ENCODE results near the gene HSPG2. TPM values are rescaled to one million over a fixed set of nuclear protein-coding genes. Genes with fewer than 3 reads are reported as not detected.

Gene HSPG2
- total and polyA plus RNA-seq, 2 of the 8 experiments (the other 6 are each of a cell fraction or from before 2014, with no cell fraction given): 17.8 to 111 TPM

- TF ChIP-seq, protein P1, sequence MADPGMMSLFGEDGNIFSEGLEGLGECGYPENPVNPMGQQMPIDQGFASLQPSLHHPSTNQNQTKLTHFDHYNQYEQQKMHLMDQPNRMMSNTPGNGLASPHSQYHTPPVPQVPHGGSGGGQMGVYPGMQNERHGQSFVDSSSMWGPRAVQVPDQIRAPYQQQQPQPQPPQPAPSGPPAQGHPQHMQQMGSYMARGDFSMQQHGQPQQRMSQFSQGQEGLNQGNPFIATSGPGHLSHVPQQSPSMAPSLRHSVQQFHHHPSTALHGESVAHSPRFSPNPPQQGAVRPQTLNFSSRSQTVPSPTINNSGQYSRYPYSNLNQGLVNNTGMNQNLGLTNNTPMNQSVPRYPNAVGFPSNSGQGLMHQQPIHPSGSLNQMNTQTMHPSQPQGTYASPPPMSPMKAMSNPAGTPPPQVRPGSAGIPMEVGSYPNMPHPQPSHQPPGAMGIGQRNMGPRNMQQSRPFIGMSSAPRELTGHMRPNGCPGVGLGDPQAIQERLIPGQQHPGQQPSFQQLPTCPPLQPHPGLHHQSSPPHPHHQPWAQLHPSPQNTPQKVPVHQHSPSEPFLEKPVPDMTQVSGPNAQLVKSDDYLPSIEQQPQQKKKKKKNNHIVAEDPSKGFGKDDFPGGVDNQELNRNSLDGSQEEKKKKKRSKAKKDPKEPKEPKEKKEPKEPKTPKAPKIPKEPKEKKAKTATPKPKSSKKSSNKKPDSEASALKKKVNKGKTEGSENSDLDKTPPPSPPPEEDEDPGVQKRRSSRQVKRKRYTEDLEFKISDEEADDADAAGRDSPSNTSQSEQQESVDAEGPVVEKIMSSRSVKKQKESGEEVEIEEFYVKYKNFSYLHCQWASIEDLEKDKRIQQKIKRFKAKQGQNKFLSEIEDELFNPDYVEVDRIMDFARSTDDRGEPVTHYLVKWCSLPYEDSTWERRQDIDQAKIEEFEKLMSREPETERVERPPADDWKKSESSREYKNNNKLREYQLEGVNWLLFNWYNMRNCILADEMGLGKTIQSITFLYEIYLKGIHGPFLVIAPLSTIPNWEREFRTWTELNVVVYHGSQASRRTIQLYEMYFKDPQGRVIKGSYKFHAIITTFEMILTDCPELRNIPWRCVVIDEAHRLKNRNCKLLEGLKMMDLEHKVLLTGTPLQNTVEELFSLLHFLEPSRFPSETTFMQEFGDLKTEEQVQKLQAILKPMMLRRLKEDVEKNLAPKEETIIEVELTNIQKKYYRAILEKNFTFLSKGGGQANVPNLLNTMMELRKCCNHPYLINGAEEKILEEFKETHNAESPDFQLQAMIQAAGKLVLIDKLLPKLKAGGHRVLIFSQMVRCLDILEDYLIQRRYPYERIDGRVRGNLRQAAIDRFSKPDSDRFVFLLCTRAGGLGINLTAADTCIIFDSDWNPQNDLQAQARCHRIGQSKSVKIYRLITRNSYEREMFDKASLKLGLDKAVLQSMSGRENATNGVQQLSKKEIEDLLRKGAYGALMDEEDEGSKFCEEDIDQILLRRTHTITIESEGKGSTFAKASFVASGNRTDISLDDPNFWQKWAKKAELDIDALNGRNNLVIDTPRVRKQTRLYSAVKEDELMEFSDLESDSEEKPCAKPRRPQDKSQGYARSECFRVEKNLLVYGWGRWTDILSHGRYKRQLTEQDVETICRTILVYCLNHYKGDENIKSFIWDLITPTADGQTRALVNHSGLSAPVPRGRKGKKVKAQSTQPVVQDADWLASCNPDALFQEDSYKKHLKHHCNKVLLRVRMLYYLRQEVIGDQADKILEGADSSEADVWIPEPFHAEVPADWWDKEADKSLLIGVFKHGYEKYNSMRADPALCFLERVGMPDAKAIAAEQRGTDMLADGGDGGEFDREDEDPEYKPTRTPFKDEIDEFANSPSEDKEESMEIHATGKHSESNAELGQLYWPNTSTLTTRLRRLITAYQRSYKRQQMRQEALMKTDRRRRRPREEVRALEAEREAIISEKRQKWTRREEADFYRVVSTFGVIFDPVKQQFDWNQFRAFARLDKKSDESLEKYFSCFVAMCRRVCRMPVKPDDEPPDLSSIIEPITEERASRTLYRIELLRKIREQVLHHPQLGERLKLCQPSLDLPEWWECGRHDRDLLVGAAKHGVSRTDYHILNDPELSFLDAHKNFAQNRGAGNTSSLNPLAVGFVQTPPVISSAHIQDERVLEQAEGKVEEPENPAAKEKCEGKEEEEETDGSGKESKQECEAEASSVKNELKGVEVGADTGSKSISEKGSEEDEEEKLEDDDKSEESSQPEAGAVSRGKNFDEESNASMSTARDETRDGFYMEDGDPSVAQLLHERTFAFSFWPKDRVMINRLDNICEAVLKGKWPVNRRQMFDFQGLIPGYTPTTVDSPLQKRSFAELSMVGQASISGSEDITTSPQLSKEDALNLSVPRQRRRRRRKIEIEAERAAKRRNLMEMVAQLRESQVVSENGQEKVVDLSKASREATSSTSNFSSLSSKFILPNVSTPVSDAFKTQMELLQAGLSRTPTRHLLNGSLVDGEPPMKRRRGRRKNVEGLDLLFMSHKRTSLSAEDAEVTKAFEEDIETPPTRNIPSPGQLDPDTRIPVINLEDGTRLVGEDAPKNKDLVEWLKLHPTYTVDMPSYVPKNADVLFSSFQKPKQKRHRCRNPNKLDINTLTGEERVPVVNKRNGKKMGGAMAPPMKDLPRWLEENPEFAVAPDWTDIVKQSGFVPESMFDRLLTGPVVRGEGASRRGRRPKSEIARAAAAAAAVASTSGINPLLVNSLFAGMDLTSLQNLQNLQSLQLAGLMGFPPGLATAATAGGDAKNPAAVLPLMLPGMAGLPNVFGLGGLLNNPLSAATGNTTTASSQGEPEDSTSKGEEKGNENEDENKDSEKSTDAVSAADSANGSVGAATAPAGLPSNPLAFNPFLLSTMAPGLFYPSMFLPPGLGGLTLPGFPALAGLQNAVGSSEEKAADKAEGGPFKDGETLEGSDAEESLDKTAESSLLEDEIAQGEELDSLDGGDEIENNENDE (IDR thresholded peaks at IDR 0.05; ENCODE audit: insufficient replicate concordance, low read length): no peak
- TF ChIP-seq POU5F1 (IDR thresholded peaks at IDR 0.05; ENCODE audit: low read depth, low read length) (no peak), HDAC6 (IDR thresholded peaks at IDR 0.05; ENCODE audit: low read depth, low read length) (no peak), KDM5A (IDR thresholded peaks at IDR 0.05; ENCODE audit: low read length) (no peak), JUN (IDR thresholded peaks at IDR 0.05; ENCODE audit: low read depth, low read length) (no peak), RAD21 (IDR thresholded peaks at IDR 0.05 in 1 of 2, conservative IDR thresholded peaks at IDR 0.05 in 1 of 2; ENCODE audit: low read depth in 2 of 2, low read length in 2 of 2) (no peak), EZH2 (IDR thresholded peaks at IDR 0.05; ENCODE audit: low read depth, low read length, severe bottlenecking) (no peak), CHD2 (IDR thresholded peaks at IDR 0.05; ENCODE audit: low read length) (no peak), POLR2A (IDR thresholded peaks at IDR 0.05; ENCODE audit: control extremely low read depth in 1 of 2, low read depth in 2 of 2, low read length in 2 of 2) (no peak), PHF8 (conservative IDR thresholded peaks at IDR 0.05; ENCODE audit: low read depth, low read length) (no peak), TEAD4 (IDR thresholded peaks at IDR 0.05; ENCODE audit: low read depth, low read length) (no peak)
- TF ChIP-seq, protein P2, sequence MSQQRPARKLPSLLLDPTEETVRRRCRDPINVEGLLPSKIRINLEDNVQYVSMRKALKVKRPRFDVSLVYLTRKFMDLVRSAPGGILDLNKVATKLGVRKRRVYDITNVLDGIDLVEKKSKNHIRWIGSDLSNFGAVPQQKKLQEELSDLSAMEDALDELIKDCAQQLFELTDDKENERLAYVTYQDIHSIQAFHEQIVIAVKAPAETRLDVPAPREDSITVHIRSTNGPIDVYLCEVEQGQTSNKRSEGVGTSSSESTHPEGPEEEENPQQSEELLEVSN (IDR thresholded peaks at IDR 0.05): no peak
These were observed 102.4 kb downstream of the HSPG2 start (continued) for GRCh38 chr1:21834666-21835065.
